Measurements from ENCODE around the gene ZFHX3.

- no peak for TF ChIP-seq CTCF (IDR thresholded peaks at IDR 0.05)
- TF ChIP-seq POLR2A (IDR thresholded peaks at IDR 0.05) = no peak
These were observed 202.5 kb downstream of the ZFHX3 start for GRCh38 chr16:72845322-72846020.

Data from uterus (tissue), 2 donors.